Transverse colon (tissue), 4 donors: ENCODE measurements around the gene VPS13D. TPM values are rescaled to one million over a fixed set of nuclear protein-coding genes. Genes with fewer than 3 reads are reported as not detected.

ENCODE experiments used
- DNase-seq: peaks from one replicate; pipeline ENCODE4 v3.0.0-alpha.2; 2019
- H3K27ac ChIP-seq, 4 donors: fragments of 200-600 bp; sonication (generic); 2 replicates each; pipeline ENCODE4 v1.5.1; 2016 to 2018; ENCODE audit warnings: inconsistent platforms in 4 of 4
- H3K27me3 ChIP-seq: fragments of 200-600 bp; sonication (generic); 2 replicates; pipeline ENCODE4 v1.5.1; 2017; ENCODE audit warnings: inconsistent platforms
- H3K36me3 ChIP-seq, 4 donors: fragments of 200-600 bp; sonication (generic); 2 replicates each; pipeline ENCODE4 v1.5.1; 2017 to 2019; ENCODE audit warnings: inconsistent platforms in 4 of 4
- H3K4me1 ChIP-seq, 4 donors: fragments of 200-600 bp; sonication (generic); 2 replicates each; pipeline ENCODE4 v1.5.1; 2017 to 2020; ENCODE audit warnings: inconsistent platforms in 4 of 4
- H3K4me3 ChIP-seq, 4 donors: fragments of 200-600 bp; sonication (generic); 1 replicate in 1 of 4; 2 replicates in 3 of 4; pipeline versions ENCODE4 v1.5.1 to v1.6.1; 2017 to 2019; ENCODE audit warnings: inconsistent platforms in 4 of 4
- H3K9me3 ChIP-seq, 2 donors: fragments of 200-600 bp; sonication (generic); 2 replicates each; pipeline ENCODE4 v1.5.1; 2017 to 2019; ENCODE audit warnings: inconsistent platforms in 2 of 2
- EP300 ChIP-seq: sonication (generic); formaldehyde crosslinking; IDR thresholded peaks from one replicate; pipeline ENCODE4 v1.6.1; 2017; ENCODE audit warnings: antibody characterized with exemption, low read depth
- POLR2A ChIP-seq: fragments of 450-650 bp; IDR thresholded peaks from one replicate; pipeline ENCODE4 v1.6.1; 2016; ENCODE audit warnings: antibody characterized with exemption, mild to moderate bottlenecking, moderate library complexity
- POLR2AphosphoS5 ChIP-seq, 3 donors: sonication (generic); formaldehyde crosslinking; IDR thresholded peaks; one replicate each; pipeline ENCODE4 v1.6.1; 2016; ENCODE audit warnings: antibody characterized with exemption in 3 of 3
- WGBS, 2 donors: methylation state at CpG; one replicate each; pipeline ENCODE4 v1.1.5; 2018; ENCODE audit warnings: low coverage in 1 of 2; 5-methylcytosine and 5-hydroxymethylcytosine counted together
- in situ Hi-C, 4 donors: fragments of 200-750 bp; cut with MboI; loops; one replicate each; pipeline versions ENCODE4 v1.15.0 to v1.15.1; 2017; ENCODE audit warnings: low sequenced_read_pairs in 3 of 4, low pct_ligation_motif_present in 1 of 4, low pct_unique_long_range_greater_than_20kb in 1 of 4
- intact Hi-C: fragments of 100-400 bp; cut with DNase I; formaldehyde crosslinking; loops from one replicate; pipeline ENCODE4 v1.15.1; 2023; ENCODE audit warnings: low total_unique reads
- total RNA-seq, 4 donors: library from RNA; depleted of rRNA; stranded (reverse); fragments of >200 nt; gene quantifications; one replicate each; pipeline ENCODE4 v1.1.0, GENCODE V29; 2016
- TF ChIP-seq, protein P1 (sequence below), 5 experiments: fragments of 200-600 bp in 3 of 5; fragments of 450-650 bp in 2 of 5; sonication (generic) in 3 of 5; IDR thresholded peaks; 1 replicate in 2 of 5; 2 replicates in 3 of 5; pipeline ENCODE4 v1.5.1; 2016 to 2017; ENCODE audit warnings: antibody characterized with exemption in 5 of 5, inconsistent platforms in 3 of 5, mild to moderate bottlenecking in 2 of 5, moderate library complexity in 1 of 5

Gene VPS13D
- total RNA-seq, 4 donors from 2014 or later, result 101 to 136 (median 116) TPM

DNA sequence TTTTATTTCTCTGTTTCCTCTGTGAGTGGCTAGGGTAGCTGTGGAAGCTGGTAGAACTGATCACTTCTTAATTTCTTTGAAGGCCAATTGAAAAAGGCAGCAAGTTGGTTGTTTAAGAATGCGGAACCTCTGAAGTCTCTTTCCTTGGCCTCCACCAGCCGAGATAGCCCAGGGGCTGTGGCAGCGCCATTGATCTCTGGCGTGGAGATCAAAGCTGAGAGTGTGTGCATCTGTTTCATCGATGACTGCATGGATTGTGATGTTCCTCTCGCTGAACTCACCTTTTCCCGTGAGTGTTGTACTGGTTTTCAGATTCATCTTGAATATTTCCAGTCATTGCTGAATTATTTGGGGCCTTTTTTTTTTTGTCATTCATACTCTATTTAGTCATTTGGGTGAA, 97.7 kb downstream of the VPS13D start:
- no peaks in the 10 kb centered on the region for H3K4me1 ChIP-seq
- H3K27me3 ChIP-seq, result no peaks in the 10 kb centered on the region
- no peak overlapping the region for H3K4me3 ChIP-seq
- in situ Hi-C loops, result no loop called here
- intact Hi-C loops, result no loop called here
- no peak overlapping the region for H3K27ac ChIP-seq
- WGBS, 2 donors, result 95% methylated on average over 4 to 7 of the region's 7 CpGs
- no peak for DNase-seq
- TF ChIP-seq POLR2A, result no peak
- TF ChIP-seq, protein P1, sequence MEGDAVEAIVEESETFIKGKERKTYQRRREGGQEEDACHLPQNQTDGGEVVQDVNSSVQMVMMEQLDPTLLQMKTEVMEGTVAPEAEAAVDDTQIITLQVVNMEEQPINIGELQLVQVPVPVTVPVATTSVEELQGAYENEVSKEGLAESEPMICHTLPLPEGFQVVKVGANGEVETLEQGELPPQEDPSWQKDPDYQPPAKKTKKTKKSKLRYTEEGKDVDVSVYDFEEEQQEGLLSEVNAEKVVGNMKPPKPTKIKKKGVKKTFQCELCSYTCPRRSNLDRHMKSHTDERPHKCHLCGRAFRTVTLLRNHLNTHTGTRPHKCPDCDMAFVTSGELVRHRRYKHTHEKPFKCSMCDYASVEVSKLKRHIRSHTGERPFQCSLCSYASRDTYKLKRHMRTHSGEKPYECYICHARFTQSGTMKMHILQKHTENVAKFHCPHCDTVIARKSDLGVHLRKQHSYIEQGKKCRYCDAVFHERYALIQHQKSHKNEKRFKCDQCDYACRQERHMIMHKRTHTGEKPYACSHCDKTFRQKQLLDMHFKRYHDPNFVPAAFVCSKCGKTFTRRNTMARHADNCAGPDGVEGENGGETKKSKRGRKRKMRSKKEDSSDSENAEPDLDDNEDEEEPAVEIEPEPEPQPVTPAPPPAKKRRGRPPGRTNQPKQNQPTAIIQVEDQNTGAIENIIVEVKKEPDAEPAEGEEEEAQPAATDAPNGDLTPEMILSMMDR (IDR thresholded peaks at IDR 0.05), result no peak
- no peak for TF ChIP-seq POLR2AphosphoS5 (IDR thresholded peaks at IDR 0.05)
- no peak for TF ChIP-seq EP300
- H3K9me3 ChIP-seq, result no peaks in the 10 kb centered on the region
- H3K36me3 ChIP-seq, result peaks cover 0 to 66% (median 29%) of the 10 kb centered on the region in 4 donors

DNA sequence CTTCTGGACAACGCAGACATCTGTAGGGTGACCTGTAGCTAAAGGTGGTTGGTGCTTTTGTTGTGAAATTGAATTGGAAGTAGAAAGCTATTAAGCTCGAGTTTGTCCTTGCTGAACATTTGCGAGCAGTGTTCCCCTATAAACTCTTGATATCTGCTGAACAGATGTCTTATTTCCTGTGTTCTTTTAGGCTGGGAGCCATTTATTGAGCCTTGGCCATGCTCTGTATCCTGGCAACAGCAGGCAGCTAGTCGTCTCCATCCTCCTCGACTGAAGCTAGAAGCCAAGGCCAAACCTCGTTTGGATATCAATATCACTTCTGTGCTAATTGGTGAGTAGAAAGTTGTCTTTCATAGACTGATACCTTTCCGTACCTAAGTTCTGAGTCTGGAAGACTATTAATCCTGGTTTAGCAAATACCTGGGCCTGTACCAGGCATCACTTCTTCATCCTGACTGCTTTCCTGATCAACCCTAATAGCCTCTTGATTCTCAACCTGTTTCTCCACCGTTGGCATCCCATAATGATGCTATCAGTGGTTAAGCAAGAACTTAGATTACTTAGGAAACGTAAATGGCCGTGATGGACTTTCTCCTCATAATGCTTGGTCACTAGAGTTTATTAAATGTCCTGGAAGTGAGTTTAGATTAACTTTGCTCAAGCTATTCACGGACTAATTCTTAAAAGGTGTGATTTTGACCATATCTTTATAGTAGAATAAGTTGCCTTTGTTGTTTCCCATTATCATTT, 103.4 kb downstream of the VPS13D start:
- in situ Hi-C loops, result no loop called here
- no peaks in the 10 kb centered on the region for H3K27me3 ChIP-seq
- no peak overlapping the region for H3K4me3 ChIP-seq
- H3K27ac ChIP-seq, result no peak overlapping the region
- DNase-seq, result no peak
- TF ChIP-seq EP300 (no peak), POLR2A (no peak), POLR2AphosphoS5 (IDR thresholded peaks at IDR 0.05) (no peak)
- TF ChIP-seq, protein P1 (IDR thresholded peaks at IDR 0.05), result no peak
- intact Hi-C loops, result no loop called here
- H3K4me1 ChIP-seq, result peaks cover 0 to 9% (median 2%) of the 10 kb centered on the region in 4 donors
- 82 to 87% methylated on average over 3 to 11 of the region's 11 CpGs for WGBS, 2 donors
- H3K9me3 ChIP-seq, result no peaks in the 10 kb centered on the region
- peaks cover 0 to 47% (median 20%) of the 10 kb centered on the region in 4 donors for H3K36me3 ChIP-seq

DNA sequence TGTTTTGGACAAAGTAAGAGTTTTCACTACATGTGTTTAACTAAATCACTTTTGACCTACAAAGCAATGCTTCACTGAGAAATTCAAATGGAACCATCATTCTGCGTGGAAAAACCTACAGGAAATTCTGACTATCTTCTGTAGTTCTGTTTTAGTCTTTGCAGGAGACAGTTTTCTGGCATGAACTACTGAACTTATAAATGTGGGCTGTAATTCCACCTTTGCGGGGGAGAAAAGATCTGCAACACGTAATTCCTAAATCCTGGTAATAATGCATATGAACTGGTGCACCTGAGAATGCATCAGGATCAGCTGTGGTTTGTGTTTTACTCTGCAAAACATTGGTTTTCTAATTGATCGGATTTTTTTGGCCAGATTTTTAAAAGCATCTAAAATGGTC, 106.0 kb downstream of the VPS13D start:
- no peak for DNase-seq
- Histone ChIP-seq H3K36me3 (peaks cover 0 to 23% (median 10%) of the 10 kb centered on the region in 4 donors), H3K9me3 (no peaks in the 10 kb centered on the region), H3K27ac (no peak overlapping the region), H3K27me3 (no peaks in the 10 kb centered on the region), H3K4me1 (peaks cover 5 to 35% (median 19%) of the 10 kb centered on the region in 4 donors), H3K4me3 (no peak overlapping the region)
- 97 to 98% methylated on average over 4 of the region's 4 CpGs for WGBS, 2 donors
- no peak for TF ChIP-seq EP300
- no peak for TF ChIP-seq POLR2AphosphoS5 (IDR thresholded peaks at IDR 0.05)
- TF ChIP-seq, protein P1 (IDR thresholded peaks at IDR 0.05), result no peak
- no peak for TF ChIP-seq POLR2A
- intact Hi-C loops (no loop called here), in situ Hi-C loops (no loop called here)

DNA sequence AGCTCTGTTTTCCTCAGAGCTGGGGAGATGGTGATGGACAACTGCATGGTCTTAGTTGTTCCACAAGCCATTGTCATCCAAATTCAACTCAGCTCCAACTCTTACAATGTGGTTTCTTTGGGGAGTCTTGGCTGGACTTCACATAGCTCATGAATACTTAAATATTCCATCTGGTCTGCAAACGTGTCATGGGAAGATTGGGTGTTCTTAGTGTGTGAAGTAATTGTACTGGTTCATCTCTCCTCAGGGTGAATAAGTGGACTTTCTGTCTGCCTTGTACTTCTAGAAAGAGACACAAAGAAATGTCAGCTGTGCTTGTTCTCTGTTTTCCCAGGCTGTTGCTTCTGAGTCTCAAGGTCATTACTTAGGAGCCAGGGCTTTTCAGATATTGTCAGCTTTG, 106.6 kb downstream of the VPS13D start:
- Histone ChIP-seq H3K36me3 (peaks cover 0 to 19% (median 7%) of the 10 kb centered on the region in 4 donors), H3K27me3 (no peaks in the 10 kb centered on the region), H3K4me1 (peaks cover 5 to 38% (median 20%) of the 10 kb centered on the region in 4 donors), H3K4me3 (no peak overlapping the region), H3K9me3 (no peaks in the 10 kb centered on the region), H3K27ac (no peak overlapping the region)
- 74% methylated on average over 1 of the region's 1 CpG; no CpG with 5 or more reads in 1 of the 2 donors for WGBS, 2 donors
- DNase-seq, result no peak
- in situ Hi-C loops, result no loop called here
- TF ChIP-seq EP300 (no peak), POLR2A (no peak), POLR2AphosphoS5 (IDR thresholded peaks at IDR 0.05) (no peak)
- TF ChIP-seq, protein P1 (IDR thresholded peaks at IDR 0.05), result no peak
- intact Hi-C loops, result no loop called here
